GM23338 (cell line): ENCODE data around the gene TBCD. TPM values are rescaled to one million over a fixed set of nuclear protein-coding genes. Genes with fewer than 3 reads are reported as not detected.

Source experiments
- ATAC-seq: fragments of 200-7000 bp; cut with Tn5 transposase; 3 replicates; pipeline ENCODE4 v1.9.1; 2020
- DNase-seq: peaks from one replicate; pipeline ENCODE4 v3.0.0-alpha.2; 2015; ENCODE audit warnings: low spot score
- H2AFZ ChIP-seq: fragments of 200-600 bp; sonication (generic); 2 replicates; pipeline ENCODE4 v1.8.0; 2016; ENCODE audit warnings: antibody characterized with exemption, mild to moderate bottlenecking, moderate library complexity
- H3F3A ChIP-seq: fragments of 200-600 bp; sonication (generic); replicated peaks from 2 replicates; pipeline ENCODE4 v1.8.0; 2017; ENCODE audit warnings: antibody characterized with exemption, mixed run types, low read depth
- H3K27ac ChIP-seq: fragments of 200-600 bp; sonication (generic); 2 replicates; pipeline ENCODE4 v1.6.1; 2016; ENCODE audit warnings: low read depth
- H3K27me3 ChIP-seq: fragments of 200-600 bp; sonication (generic); 2 replicates; pipeline ENCODE4 v1.8.0; 2016; ENCODE audit warnings: mild to moderate bottlenecking, mixed run types, moderate library complexity; ENCODE audit not compliant: insufficient read depth
- H3K36me3 ChIP-seq: fragments of 200-600 bp; sonication (generic); 2 replicates; pipeline ENCODE4 v1.8.0; 2016; ENCODE audit warnings: mild to moderate bottlenecking; ENCODE audit not compliant: insufficient read depth
- H3K4me1 ChIP-seq: fragments of 200-600 bp; sonication (generic); 2 replicates; pipeline ENCODE4 v1.8.0; 2016; ENCODE audit warnings: mild to moderate bottlenecking, moderate library complexity; ENCODE audit not compliant: insufficient read depth
- H3K4me2 ChIP-seq: fragments of 200-600 bp; sonication (generic); 2 replicates; pipeline ENCODE4 v1.7.1; 2017; ENCODE audit warnings: mixed run types
- H3K4me3 ChIP-seq: fragments of 200-600 bp; sonication (generic); 2 replicates; pipeline ENCODE4 v1.6.1; 2016; ENCODE audit warnings: mixed run types
- H3K79me2 ChIP-seq: fragments of 200-600 bp; sonication (generic); replicated peaks from 2 replicates; pipeline ENCODE4 v1.8.0; 2017; ENCODE audit warnings: mild to moderate bottlenecking; ENCODE audit not compliant: insufficient read depth
- H3K9me2 ChIP-seq: fragments of 200-600 bp; sonication (generic); 2 replicates; pipeline ENCODE4 v1.8.0; 2017; ENCODE audit not compliant: insufficient read depth
- H4K20me1 ChIP-seq: fragments of 200-600 bp; sonication (generic); replicated peaks from 2 replicates; pipeline ENCODE4 v1.8.0; 2017; ENCODE audit warnings: mild to moderate bottlenecking; ENCODE audit not compliant: insufficient read depth
- H3K27ac Mint-ChIP-seq: 2 replicates; pipeline ENCODE4 v1.8.0; 2020; ENCODE audit warnings: inconsistent platforms, mild to moderate bottlenecking, moderate library complexity, mixed read lengths
- H3K27me3 Mint-ChIP-seq: 3 replicates; pipeline ENCODE4 v1.8.0; 2022; ENCODE audit warnings: low read depth, mild to moderate bottlenecking, moderate library complexity, mixed read lengths, inconsistent platforms; ENCODE audit not compliant: insufficient read depth, poor library complexity
- H3K36me3 Mint-ChIP-seq: 3 replicates; pipeline ENCODE4 v1.8.0; 2021; ENCODE audit warnings: low read depth, mild to moderate bottlenecking, inconsistent platforms, moderate library complexity, mixed read lengths
- H3K4me1 Mint-ChIP-seq: 3 replicates; pipeline ENCODE4 v1.8.0; 2020; ENCODE audit warnings: mild to moderate bottlenecking, inconsistent platforms, mixed read lengths
- H3K4me3 Mint-ChIP-seq: 3 replicates; pipeline ENCODE4 v1.8.0; 2021; ENCODE audit warnings: moderate library complexity, mild to moderate bottlenecking, inconsistent platforms, mixed read lengths
- H3K9me3 Mint-ChIP-seq: 3 replicates; pipeline ENCODE4 v1.8.0; 2020; ENCODE audit warnings: moderate library complexity, mild to moderate bottlenecking, inconsistent platforms, mixed read lengths
- CREB1 ChIP-seq: fragments of 250-450 bp; sonication (Bioruptor Pico); IDR thresholded peaks from 2 replicates; pipeline ENCODE4 v1.5.0; 2020; ENCODE audit warnings: low read depth, mild to moderate bottlenecking, moderate library complexity
- EZH2 ChIP-seq: fragments of 200-600 bp; sonication (generic); IDR thresholded peaks from one replicate; pipeline ENCODE4 v1.8.0; 2017; ENCODE audit warnings: antibody characterized with exemption, mild to moderate bottlenecking, low read depth; ENCODE audit not compliant: unreplicated experiment
- NANOG ChIP-seq: IDR thresholded peaks from 2 replicates; pipeline ENCODE4 v1.6.1; 2016; ENCODE audit warnings: antibody characterized with exemption, borderline replicate concordance
- ZNF114 ChIP-seq: fragments of 250-450 bp; sonication (Bioruptor Pico); IDR thresholded peaks from 2 replicates; pipeline ENCODE4 v1.5.0; 2020; ENCODE audit warnings: mild to moderate bottlenecking, moderate library complexity
- ZNF331 ChIP-seq: fragments of 250-450 bp; sonication (Bioruptor Pico); IDR thresholded peaks from 2 replicates; pipeline ENCODE4 v1.5.0; 2020; ENCODE audit warnings: low read depth, mild to moderate bottlenecking, moderate library complexity
- polyA plus RNA-seq: library from polyadenylated mRNA; unstranded; fragments of >200 nt; fragmentation: Nextera tagmentation; extraction: Ambion mirVana; gene quantifications from 2 replicates; pipeline ENCODE4 v1.2.1, GENCODE V29; 2016
- total RNA-seq: library from RNA; depleted of rRNA; stranded (reverse); fragments of >200 nt; shearing (Covaris generic); gene quantifications from 2 replicates; pipeline ENCODE4 v1.2.3, GENCODE V29; 2014
- TF ChIP-seq, protein P1 (sequence below): IDR thresholded peaks from one replicate; pipeline ENCODE4 v1.6.1; 2018; ENCODE audit warnings: antibody characterized with exemption; ENCODE audit not compliant: unreplicated experiment
- TF ChIP-seq, protein P2 (sequence below), 2 experiments: fragments of 200-600 bp in 1 of 2; sonication (generic) in 1 of 2; conservative IDR thresholded peaks; 2 replicates each; pipeline versions ENCODE4 v1.5.1 to v1.6.1; 2016 to 2017; ENCODE audit warnings: antibody characterized with exemption in 2 of 2, low read depth in 2 of 2, mild to moderate bottlenecking in 2 of 2, moderate library complexity in 1 of 2

The TBCD gene
- total and polyA plus RNA-seq, 2 experiments from 2014 or later = 75.0 to 116 TPM

DNA sequence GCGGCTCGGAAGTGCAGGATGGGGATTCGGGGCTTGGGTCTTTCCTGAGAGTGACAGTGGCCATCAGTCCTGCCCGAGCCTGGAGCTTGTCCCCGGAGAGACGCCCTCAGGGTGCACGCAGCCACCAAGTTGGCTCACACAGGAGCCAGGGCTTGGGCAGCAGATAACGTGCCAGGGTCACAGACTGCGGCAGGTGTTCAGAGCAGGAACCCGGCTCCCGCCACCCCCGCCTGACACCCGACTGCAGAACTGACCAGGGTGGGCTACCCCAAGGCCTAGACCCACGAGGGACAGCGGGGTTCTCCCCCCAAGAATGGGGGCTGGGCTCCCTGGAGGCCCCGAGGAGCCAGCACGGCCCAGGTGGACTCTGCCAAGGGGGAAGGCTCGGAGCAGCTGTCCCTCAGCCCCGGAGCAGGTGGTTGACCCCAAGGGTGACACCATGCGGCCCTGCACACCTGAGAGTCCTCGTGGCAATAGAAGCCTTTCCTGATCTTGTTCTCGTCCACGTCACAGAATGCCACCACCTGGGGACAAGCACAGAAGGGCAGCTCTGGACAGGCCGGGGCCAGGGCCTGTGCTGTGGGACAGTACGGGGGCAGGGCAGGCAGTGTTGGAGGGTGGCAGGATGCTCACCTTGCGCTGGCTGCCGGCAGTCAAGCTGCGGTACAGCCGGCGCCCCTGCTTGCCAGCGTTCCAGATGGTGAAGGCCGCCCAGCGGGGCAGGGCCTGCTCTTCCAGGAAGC, 205.0 kb downstream of the TBCD start (continued):
- TF ChIP-seq, protein P1, sequence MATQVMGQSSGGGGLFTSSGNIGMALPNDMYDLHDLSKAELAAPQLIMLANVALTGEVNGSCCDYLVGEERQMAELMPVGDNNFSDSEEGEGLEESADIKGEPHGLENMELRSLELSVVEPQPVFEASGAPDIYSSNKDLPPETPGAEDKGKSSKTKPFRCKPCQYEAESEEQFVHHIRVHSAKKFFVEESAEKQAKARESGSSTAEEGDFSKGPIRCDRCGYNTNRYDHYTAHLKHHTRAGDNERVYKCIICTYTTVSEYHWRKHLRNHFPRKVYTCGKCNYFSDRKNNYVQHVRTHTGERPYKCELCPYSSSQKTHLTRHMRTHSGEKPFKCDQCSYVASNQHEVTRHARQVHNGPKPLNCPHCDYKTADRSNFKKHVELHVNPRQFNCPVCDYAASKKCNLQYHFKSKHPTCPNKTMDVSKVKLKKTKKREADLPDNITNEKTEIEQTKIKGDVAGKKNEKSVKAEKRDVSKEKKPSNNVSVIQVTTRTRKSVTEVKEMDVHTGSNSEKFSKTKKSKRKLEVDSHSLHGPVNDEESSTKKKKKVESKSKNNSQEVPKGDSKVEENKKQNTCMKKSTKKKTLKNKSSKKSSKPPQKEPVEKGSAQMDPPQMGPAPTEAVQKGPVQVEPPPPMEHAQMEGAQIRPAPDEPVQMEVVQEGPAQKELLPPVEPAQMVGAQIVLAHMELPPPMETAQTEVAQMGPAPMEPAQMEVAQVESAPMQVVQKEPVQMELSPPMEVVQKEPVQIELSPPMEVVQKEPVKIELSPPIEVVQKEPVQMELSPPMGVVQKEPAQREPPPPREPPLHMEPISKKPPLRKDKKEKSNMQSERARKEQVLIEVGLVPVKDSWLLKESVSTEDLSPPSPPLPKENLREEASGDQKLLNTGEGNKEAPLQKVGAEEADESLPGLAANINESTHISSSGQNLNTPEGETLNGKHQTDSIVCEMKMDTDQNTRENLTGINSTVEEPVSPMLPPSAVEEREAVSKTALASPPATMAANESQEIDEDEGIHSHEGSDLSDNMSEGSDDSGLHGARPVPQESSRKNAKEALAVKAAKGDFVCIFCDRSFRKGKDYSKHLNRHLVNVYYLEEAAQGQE = no peak
- TF ChIP-seq, protein P2, sequence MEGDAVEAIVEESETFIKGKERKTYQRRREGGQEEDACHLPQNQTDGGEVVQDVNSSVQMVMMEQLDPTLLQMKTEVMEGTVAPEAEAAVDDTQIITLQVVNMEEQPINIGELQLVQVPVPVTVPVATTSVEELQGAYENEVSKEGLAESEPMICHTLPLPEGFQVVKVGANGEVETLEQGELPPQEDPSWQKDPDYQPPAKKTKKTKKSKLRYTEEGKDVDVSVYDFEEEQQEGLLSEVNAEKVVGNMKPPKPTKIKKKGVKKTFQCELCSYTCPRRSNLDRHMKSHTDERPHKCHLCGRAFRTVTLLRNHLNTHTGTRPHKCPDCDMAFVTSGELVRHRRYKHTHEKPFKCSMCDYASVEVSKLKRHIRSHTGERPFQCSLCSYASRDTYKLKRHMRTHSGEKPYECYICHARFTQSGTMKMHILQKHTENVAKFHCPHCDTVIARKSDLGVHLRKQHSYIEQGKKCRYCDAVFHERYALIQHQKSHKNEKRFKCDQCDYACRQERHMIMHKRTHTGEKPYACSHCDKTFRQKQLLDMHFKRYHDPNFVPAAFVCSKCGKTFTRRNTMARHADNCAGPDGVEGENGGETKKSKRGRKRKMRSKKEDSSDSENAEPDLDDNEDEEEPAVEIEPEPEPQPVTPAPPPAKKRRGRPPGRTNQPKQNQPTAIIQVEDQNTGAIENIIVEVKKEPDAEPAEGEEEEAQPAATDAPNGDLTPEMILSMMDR (conservative IDR thresholded peaks at IDR 0.05; ENCODE audit: low read depth in 2 of 2) = no peak

DNA sequence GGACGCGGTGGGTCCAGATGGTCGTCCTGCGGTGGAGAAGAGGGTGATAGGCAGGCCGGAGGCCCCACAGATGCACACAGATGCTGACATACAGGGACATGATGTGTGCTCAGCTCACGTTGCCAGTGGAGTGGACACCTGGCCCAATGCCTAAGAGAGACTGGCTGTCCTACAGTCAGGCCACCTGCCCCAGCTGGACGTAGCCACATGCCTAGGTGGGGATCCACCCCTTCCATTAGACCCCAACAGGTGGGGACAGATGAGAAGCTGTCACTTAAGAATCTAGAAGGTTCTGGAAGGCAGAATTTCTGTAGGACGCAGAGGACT, 205.6 kb downstream of the TBCD start:
- Histone ChIP-seq H4K20me1 (no peaks in the 10 kb centered on the region), H3K4me3 (no peak overlapping the region), H2AFZ (no peak overlapping the region), H3K79me2 (no peaks in the 10 kb centered on the region), H3K4me2 (no peak overlapping the region), H3K27ac (no peak overlapping the region), H3K36me3 (peaks cover 5% of the 10 kb centered on the region; the same call in 1 of the 2 replicates), H3F3A (no peaks in the 10 kb centered on the region), H3K9me2 (no peaks in the 10 kb centered on the region; the same call in 1 of the 2 replicates), H3K4me1 (no peaks in the 10 kb centered on the region), H3K27me3 (no peaks in the 10 kb centered on the region)
- Mint-ChIP-seq H3K36me3 (peaks cover 66% of the 10 kb centered on the region), H3K4me1 (no peaks in the 10 kb centered on the region), H3K27ac (no peak overlapping the region), H3K4me3 (no peak overlapping the region), H3K27me3 (peaks cover 5% of the 10 kb centered on the region), H3K9me3 (peaks cover 57% of the 10 kb centered on the region)
- ATAC-seq = no peak
- no peak for DNase-seq
- TF ChIP-seq, protein P1 = no peak
- TF ChIP-seq ZNF114 (CRISPR knock-in tag) (no peak), ZNF331 (no peak), NANOG (no peak), CREB1 (no peak), EZH2 (no peak)
- TF ChIP-seq, protein P2 (conservative IDR thresholded peaks at IDR 0.05; ENCODE audit: low read depth in 2 of 2) = no peak
